GM21423 (cell line): ENCODE measurements around the gene FCHSD2.
"Not testable (repeated sequence)": the region's sequence is repeated elsewhere in the genome, so short reads cannot be mapped to it uniquely, and the experiment has no call there.

Experiments
- ATAC-seq: cut with Tn5 transposase; IDR thresholded peaks from one replicate; pipeline ENCODE4 v1.9.1; 2021; ENCODE audit warnings: mild to moderate bottlenecking, moderate library complexity; ENCODE audit not compliant: unreplicated experiment

The FCHSD2 gene

DNA sequence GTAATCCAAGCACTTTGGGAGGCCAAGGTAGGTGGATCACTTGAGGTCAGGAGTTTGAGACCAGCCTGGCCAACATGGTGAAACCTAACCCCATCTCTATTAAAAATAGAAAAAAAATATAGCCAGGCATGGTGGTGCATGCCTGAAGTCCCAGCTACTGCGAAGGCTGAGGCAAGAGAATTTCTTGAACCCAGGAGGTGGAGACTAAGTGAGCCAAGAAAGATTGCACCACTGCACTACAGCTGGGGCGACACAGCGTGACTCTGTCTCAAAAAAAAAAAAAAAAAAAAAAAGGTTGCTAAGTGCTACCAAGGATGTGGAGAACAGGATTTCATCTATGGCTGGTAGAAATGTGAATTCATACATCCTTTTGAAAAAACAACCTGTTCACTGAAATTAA lies 291.3 kb downstream of the FCHSD2 start:
- ATAC-seq = no peak

GRCh38 chr11:72848846-72849466 lies 293.2 kb downstream of the FCHSD2 start:
- no peak for ATAC-seq

GRCh38 chr11:72844356-72844755 lies 297.8 kb downstream of the FCHSD2 start:
- no peak for ATAC-seq

- no peak for ATAC-seq
Measured at GRCh38 chr11:72842653-72843330, 299.3 kb downstream of the FCHSD2 start.

- ATAC-seq = no peak
Measured at GRCh38 chr11:72842126-72842525, 300.0 kb downstream of the FCHSD2 start.

DNA sequence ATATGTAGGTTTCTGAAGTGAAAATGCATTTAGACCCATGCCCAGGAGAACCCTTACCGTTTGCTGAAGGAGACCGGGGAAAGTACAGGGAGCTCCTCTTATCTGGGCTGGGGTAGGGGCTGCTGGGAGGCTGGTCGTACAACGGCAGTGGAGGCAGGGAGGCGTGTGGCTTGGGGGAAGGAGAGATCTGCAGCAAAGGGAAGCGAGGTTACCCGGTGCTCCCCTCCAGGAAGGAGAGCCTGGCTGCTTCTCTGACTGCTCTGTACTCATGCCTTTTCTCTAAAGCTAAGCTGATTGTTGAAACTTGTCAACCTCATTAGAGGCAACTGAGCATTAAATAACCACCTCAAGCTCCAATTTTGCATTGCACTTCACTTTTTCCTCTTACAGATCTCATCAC lies 300.7 kb downstream of the FCHSD2 start:
- no peak for ATAC-seq

GRCh38 chr11:72840780-72841179 lies 301.3 kb downstream of the FCHSD2 start:
- ATAC-seq = no peak

GRCh38 chr11:72838691-72839305 lies 303.3 kb downstream of the FCHSD2 start:
- ATAC-seq = no peak

DNA sequence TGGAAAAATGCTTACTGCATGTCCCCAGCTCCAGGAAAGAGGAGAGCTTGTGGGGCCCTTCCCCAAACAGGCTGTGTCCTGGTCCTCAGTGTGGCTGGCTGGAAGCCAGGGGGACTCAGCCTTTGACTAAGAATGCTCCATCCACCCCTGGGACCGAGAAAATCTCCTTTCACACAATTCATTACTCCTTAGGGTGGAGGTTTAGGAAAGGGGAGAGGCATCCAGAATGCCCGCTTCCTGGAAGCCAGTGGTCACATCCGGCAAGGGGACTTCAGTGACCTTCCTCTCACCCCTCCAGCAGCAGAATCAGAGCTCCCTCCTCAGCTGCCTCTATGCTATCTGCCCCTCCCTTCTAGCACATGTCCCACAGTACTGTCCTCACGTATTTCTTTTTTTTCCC lies 306.0 kb downstream of the FCHSD2 start:
- no peak for ATAC-seq

- ATAC-seq = no peak
Measured at GRCh38 chr11:72834905-72835304, 307.2 kb downstream of the FCHSD2 start.

- ATAC-seq = no peak
Measured at GRCh38 chr11:72833811-72834493, 308.2 kb downstream of the FCHSD2 start.

DNA sequence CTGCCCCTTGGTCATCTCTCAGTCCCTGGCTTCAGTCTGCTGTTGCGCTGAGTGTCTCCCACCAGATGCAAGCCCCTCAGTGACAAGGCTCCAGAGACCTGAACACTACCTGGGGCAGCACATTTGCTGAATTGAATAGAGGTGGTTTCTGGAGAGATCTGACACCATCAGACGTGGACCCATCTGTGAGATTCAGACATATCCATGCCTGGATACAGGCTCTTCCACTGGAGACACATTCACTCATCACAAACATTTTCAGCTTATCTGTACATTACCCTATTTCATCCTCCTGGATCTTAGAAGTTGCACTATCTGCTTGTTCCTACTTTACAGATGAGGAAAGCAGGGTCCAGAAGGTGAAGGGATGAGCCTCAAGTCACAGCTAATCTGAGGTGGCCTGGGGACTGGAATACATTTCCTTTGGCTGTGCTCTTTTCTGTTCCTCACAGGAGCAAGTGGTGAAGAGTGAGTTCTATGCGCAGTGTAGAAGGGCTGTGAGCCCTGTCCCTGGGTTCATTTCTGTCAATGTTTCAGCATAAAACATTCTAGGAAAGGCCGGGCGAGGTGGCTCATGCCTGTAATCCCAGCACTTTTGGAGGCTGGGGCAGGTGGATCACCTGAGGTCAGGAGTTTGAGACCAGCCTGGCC lies 308.9 kb downstream of the FCHSD2 start:
- ATAC-seq = no peak

GRCh38 chr11:72832301-72833082 lies 309.6 kb downstream of the FCHSD2 start:
- no peak for ATAC-seq

GRCh38 chr11:72831521-72832300 lies 310.4 kb downstream of the FCHSD2 start:
- no peak for ATAC-seq

DNA sequence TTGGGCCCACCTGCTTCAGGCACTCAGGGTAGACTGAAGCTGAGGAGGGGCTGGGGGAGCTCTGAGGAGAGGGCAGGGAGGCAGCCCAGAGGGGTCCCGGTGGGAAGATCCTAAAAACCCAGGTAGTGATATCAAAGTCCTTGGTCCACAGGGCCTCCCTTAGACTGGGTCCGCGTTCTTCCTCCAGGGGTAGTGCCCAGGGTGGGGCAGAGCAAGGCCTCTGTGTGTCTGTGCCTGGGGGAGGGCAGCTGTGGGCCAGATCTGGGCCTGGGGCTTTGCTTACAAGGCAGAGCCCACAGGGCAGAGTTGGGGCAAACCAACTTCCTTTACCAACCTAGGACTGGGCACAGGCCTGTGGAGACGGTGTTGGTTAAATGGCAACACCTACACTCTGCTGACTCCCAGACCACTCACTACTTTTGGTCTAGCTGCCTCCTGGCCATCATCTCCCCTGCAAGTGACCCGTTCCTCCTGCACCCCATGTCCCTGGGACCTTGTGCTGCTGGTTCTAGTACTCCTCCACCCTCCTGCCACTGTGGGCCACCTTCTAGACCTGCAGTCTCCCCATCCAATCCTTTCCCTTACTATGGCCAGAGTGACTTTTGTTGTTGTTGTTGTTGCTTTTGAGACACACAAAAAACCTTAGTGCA lies 312.1 kb downstream of the FCHSD2 start:
- ATAC-seq = no peak

- no peak for ATAC-seq
Measured at GRCh38 chr11:72829178-72829577, 312.9 kb downstream of the FCHSD2 start.

GRCh38 chr11:72828692-72829101 lies 313.4 kb downstream of the FCHSD2 start:
- ATAC-seq = no peak

DNA sequence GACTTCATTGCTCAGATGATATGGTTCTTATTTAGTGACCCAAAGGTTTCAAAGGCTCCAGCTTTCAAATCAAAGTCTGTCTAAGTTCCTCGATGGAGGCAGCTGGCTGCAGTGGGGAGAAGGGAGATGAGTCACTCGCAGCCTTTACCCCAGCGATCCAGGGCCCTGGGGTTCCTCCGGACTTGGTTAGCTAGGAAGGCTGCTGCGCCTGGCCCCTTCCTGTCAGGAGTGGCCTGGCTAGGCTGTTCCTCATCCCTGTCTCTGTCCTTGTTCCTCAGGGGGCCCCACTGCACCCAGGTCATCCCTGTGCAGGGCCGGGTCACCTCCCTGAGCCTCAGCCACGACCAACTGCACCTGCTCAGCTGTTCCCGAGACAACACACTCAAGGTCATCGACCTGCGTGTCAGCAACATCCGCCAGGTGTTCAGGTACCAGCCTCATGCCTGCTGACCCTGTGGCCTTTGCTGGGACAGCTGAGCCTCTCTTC lies 314.0 kb downstream of the FCHSD2 start:
- ATAC-seq = no peak

DNA sequence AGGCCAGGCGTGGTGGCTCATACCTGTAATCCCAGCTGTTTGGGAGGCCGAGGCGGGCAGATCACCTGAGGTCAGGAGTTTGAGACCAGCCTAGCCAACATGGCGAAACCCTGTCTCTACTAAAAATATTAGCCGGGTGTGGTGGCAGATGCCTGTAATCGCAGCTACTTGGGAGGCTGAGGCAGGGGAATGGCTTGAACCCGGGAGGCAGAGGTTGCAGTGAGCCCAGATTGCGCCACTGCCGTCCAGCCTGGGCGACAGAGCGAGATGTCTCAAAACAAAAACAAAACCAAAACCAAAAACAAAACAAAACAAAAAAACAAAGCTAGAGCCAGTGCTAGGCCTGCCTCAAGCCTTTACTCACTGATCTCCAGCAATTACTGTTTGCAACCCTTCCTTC lies 314.5 kb downstream of the FCHSD2 start:
- not testable (repeated sequence) for ATAC-seq
